Muscle of back (tissue), 11 donors: ENCODE results near the gene CALML6. TPM values are rescaled to one million over a fixed set of nuclear protein-coding genes. Genes with fewer than 3 reads are reported as not detected.

Experiments used
- DNase-seq, 3 donors: peaks; one replicate each; pipeline versions ENCODE4 v3.0.0 to v3.0.0-alpha.2; 2013
- polyA plus RNA-seq, 10 donors: library from polyadenylated mRNA; unstranded; fragments of 120-200 nt; gene quantifications; one replicate each; pipeline ENCODE4 v1.2.1, GENCODE V29; 2013; ENCODE audit not compliant: insufficient read length in 10 of 10

Gene CALML6
- polyA plus RNA-seq, 10 donors, result 107 to 289 (median 184) TPM

GRCh38 chr1:1941211-1941841, 26.3 kb downstream of the CALML6 start:
- no peak for DNase-seq

- no peak for DNase-seq
Observed at GRCh38 chr1:1941868-1942752, 27.1 kb downstream of the CALML6 start.

- DNase-seq, result no peak
Observed at GRCh38 chr1:1942753-1943656, 27.9 kb downstream of the CALML6 start.

- peak in 2 of 3 donors; percentile 12 to 79 for DNase-seq
Observed at GRCh38 chr1:1943834-1944570, 28.9 kb downstream of the CALML6 start.

- DNase-seq, result no peak
Observed at GRCh38 chr1:1945782-1946393, 30.8 kb downstream of the CALML6 start.

- DNase-seq, result peak; percentile 8 to 75 (median 42)
Observed at GRCh38 chr1:1946540-1946939, 31.5 kb downstream of the CALML6 start.

GRCh38 chr1:1947493-1947892, 32.4 kb downstream of the CALML6 start:
- DNase-seq, result no peak

- no peak for DNase-seq
Observed at GRCh38 chr1:1948783-1949182, 33.7 kb downstream of the CALML6 start.

GRCh38 chr1:1950940-1951339, 35.9 kb downstream of the CALML6 start:
- DNase-seq, result no peak

- no peak for DNase-seq
Observed at GRCh38 chr1:1954015-1954414, 39.0 kb downstream of the CALML6 start.

GRCh38 chr1:1954831-1955441, 39.9 kb downstream of the CALML6 start:
- no peak for DNase-seq

GRCh38 chr1:1955621-1956094, 40.6 kb downstream of the CALML6 start:
- no peak for DNase-seq

GRCh38 chr1:1956101-1956500, 41.0 kb downstream of the CALML6 start:
- no peak for DNase-seq

- no peak for DNase-seq
Observed at GRCh38 chr1:1956586-1957532, 41.8 kb downstream of the CALML6 start.

- DNase-seq, result no peak
Observed at GRCh38 chr1:1957533-1957961, 42.5 kb downstream of the CALML6 start.

- DNase-seq, result no peak
Observed at GRCh38 chr1:1958071-1958541, 43.0 kb downstream of the CALML6 start.

GRCh38 chr1:1959459-1959839, 44.4 kb downstream of the CALML6 start:
- DNase-seq, result no peak

GRCh38 chr1:1959840-1960479, 44.9 kb downstream of the CALML6 start:
- DNase-seq, result peak; percentile 47 to 75 (median 59)
